Prostate gland (tissue), 2 donors: ENCODE data around the gene TMA16.

Experiments
- POLR2A ChIP-seq: fragments of 450-650 bp; IDR thresholded peaks from one replicate; pipeline ENCODE4 v1.6.1; 2016; ENCODE audit warnings: antibody characterized with exemption, mild to moderate bottlenecking
- TF ChIP-seq, protein P1 (sequence below), 4 experiments: fragments of 200-600 bp in 2 of 4; fragments of 450-650 bp in 2 of 4; sonication (generic) in 2 of 4; IDR thresholded peaks; 1 replicate in 3 of 4; 2 replicates in 1 of 4; pipeline ENCODE4 v1.5.1; 2016 to 2019; ENCODE audit warnings: antibody characterized with exemption in 4 of 4, mild to moderate bottlenecking in 2 of 4, moderate library complexity in 2 of 4

DNA sequence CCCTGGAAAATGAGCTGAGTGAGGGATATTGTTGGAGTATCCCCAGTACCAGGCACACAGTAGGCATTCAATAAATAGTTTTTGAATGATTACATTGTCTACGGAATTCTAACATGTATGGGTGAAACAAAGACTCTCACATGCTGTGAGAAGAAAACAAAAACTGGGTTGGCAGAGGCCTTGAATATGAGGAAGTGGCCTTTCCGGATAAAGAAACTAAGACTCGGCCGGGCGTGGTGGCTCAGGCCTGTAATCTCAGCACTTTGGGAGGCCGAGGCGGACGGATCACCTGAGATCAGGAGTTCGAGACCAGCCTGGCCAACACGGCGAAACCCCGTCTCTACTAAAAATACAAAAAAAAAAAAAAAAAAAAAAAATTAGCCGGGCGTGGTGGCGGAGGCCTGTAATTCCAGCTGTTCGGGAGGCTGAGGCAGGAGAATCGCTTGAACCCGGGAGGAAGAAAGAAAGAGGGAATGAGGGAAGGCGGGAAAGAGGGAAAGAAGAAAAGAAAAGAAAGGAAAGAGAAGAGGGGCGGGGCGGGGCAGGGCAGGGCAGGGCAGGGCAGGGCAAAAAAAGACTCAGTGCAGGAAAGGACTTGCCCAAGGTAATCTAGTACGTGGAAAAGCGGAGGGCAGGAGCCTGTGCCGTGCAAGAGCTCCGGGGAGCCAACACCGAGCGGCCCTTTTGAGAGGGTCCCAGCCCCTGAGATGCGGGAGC is 689 bp upstream of the TMA16 start:
- TF ChIP-seq, protein P1, sequence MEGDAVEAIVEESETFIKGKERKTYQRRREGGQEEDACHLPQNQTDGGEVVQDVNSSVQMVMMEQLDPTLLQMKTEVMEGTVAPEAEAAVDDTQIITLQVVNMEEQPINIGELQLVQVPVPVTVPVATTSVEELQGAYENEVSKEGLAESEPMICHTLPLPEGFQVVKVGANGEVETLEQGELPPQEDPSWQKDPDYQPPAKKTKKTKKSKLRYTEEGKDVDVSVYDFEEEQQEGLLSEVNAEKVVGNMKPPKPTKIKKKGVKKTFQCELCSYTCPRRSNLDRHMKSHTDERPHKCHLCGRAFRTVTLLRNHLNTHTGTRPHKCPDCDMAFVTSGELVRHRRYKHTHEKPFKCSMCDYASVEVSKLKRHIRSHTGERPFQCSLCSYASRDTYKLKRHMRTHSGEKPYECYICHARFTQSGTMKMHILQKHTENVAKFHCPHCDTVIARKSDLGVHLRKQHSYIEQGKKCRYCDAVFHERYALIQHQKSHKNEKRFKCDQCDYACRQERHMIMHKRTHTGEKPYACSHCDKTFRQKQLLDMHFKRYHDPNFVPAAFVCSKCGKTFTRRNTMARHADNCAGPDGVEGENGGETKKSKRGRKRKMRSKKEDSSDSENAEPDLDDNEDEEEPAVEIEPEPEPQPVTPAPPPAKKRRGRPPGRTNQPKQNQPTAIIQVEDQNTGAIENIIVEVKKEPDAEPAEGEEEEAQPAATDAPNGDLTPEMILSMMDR (IDR thresholded peaks at IDR 0.05): no peak
- TF ChIP-seq POLR2A: no peak
